ENCODE measurements around the gene STEAP2. TPM values are rescaled to one million over a fixed set of nuclear protein-coding genes. Genes with fewer than 3 reads are reported as not detected.

The STEAP2 gene
- 0.22 and 0.52 TPM in 2 replicates for total RNA-seq

DNA sequence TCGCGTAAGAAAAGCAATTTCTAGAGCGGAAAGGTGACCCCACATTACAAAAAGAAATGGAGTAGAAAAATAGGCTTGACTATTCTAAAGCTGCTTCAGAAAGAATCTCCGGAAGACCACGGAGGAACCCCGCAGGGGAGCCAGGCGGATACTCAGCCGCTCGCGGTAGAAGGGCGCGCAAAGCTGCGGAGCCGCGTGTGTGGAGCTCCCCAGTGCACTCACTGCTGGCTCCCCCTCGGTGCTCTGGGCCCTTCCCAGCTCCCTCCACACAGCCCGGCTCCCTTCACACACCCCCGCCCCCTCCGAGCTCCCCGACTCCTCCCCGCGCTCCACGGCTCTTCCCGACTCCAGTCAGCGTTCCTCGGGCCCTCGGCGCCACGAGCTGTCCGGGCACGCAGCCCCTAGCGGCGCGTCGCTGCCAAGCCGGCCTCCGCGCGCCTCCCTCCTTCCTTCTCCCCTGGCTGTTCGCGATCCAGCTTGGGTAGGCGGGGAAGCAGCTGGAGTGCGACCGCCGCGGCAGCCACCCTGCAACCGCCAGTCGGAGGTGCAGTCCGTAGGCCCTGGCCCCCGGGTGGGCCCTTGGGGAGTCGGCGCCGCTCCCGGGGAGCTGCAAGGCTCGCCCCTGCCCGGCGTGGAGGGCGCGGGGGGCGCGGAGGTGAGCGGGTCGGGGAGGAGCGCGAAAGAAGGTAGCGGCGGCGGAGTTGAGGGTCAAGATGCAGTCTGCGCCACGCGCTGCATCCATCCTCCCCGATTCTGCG lies at the start of gene STEAP2:
TSS of gene STEAP2 (plus strand) at position 350 of the 758 bp plus-strand sequence. CDS start 13,343 bp downstream, outside the sequence.

DNA sequence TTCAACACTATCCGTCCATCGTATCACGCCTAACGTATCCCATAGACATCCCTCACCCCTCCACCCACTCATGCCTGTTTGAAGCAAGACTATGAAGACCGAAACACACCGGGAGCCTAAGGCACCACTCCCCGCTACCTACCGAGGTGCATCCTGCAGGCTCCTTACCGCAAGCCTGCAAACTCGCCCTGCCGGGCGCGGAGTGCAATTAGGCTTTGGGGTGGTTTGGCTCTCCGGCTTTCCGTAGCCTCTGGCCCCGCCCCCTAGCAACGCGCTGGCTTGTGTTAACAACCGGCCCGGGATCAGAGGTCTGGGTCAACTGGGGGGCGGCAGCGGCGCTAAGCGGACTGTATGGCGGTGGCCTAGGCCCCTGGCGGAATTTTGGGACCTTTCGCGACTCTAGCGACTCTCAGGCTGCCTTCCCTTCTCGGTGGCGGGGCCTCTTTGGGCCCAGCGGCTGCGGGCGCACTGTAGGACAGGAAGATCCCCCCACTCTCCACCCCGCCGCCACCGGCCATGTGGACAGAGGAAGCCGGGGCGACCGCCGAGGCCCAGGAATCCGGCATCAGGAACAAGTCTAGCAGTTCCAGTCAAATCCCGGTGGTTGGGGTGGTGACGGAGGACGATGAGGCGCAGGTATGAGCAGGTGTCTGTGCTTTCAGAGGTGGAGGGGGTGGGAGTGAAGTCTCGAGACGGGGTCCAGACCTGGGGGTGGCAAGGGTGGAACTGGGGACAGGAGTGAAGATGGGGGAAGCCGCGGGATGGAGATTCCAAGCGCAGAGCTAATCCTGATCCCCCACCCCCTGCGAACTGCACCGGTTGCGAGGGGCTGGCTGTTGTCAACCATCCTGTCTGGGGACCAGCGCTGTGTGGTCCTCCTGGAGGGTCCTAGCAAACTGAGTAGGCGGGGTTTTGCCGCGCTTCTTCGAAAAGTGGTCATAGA lies 33.6 kb downstream of the STEAP2 start, which contains the start of gene CFAP69:
TSS of gene CFAP69 (plus strand) at position 266 of the 943 bp plus-strand sequence. CDS start at position 517, 251 bp downstream.

Other genes starting within 250 kb of the STEAP2 start
- gene STEAP1, start 57.3 kb upstream of the STEAP2 start, total RNA-seq: 1.4 and 2.8 TPM in 2 replicates
- 0.76 and 3.0 TPM in 2 replicates for gene CFAP69, start 33.4 kb downstream of the STEAP2 start, total RNA-seq
- not detected in 2 replicates for gene FAM237B, start 109.6 kb downstream of the STEAP2 start, total RNA-seq
- gene GTPBP10, start 135.0 kb downstream of the STEAP2 start, total RNA-seq: 6.7 and 10.7 TPM in 2 replicates
- gene CLDN12, start 191.7 kb downstream of the STEAP2 start, total RNA-seq: 12.7 and 16.8 TPM in 2 replicates